ENCODE measurements around the gene TFDP1.

Gene TFDP1

DNA sequence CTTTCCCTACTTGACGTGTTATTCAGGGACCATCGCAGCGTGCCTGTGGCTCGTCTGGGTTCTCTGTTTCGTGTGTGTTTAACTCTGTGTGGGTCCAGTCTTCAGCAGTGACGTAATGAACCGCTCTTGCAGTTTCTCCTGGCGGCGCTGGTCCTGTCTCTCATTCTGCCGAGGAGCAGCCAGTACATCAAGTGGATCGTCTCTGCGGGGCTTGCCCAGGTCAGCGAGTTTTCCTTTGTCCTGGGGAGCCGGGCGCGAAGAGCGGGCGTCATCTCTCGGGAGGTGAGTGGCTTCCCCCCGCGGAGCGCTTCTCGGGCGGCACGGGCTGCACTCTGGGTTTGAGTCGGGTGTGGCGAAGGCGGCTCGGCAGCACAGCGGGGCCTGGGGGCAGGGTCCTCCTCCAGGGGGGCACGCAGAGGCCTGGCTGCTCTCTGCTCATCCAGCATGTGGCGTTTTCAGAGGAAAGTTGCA is 36.3 kb upstream of the TFDP1 start:
- Histone ChIP-seq H3K4me3 (IDR thresholded peaks at IDR 0.05; ENCODE audit: insufficient read depth, low read depth, low read length) (no peak overlapping the region), H3K36me3 (ENCODE audit: insufficient read depth) (no peaks in the 10 kb centered on the region), H2AFZ (ENCODE audit: low read depth) (no peak overlapping the region), H3K27me3 (ENCODE audit: insufficient read depth, low read depth) (no peaks in the 10 kb centered on the region), H3K79me2 (ENCODE audit: insufficient read depth, low read depth) (no peaks in the 10 kb centered on the region), H3K4me1 (ENCODE audit: low read depth, poor library complexity, severe bottlenecking) (no peaks in the 10 kb centered on the region), H3K27ac (no peak overlapping the region), H3K4me2 (no peak overlapping the region), H3K9ac (no peak overlapping the region), H4K20me1 (ENCODE audit: insufficient read depth) (no peaks in the 10 kb centered on the region)
- TF ChIP-seq, protein P1, sequence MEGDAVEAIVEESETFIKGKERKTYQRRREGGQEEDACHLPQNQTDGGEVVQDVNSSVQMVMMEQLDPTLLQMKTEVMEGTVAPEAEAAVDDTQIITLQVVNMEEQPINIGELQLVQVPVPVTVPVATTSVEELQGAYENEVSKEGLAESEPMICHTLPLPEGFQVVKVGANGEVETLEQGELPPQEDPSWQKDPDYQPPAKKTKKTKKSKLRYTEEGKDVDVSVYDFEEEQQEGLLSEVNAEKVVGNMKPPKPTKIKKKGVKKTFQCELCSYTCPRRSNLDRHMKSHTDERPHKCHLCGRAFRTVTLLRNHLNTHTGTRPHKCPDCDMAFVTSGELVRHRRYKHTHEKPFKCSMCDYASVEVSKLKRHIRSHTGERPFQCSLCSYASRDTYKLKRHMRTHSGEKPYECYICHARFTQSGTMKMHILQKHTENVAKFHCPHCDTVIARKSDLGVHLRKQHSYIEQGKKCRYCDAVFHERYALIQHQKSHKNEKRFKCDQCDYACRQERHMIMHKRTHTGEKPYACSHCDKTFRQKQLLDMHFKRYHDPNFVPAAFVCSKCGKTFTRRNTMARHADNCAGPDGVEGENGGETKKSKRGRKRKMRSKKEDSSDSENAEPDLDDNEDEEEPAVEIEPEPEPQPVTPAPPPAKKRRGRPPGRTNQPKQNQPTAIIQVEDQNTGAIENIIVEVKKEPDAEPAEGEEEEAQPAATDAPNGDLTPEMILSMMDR (conservative IDR thresholded peaks at IDR 0.05; ENCODE audit: low read depth, low read length), result no peak

DNA sequence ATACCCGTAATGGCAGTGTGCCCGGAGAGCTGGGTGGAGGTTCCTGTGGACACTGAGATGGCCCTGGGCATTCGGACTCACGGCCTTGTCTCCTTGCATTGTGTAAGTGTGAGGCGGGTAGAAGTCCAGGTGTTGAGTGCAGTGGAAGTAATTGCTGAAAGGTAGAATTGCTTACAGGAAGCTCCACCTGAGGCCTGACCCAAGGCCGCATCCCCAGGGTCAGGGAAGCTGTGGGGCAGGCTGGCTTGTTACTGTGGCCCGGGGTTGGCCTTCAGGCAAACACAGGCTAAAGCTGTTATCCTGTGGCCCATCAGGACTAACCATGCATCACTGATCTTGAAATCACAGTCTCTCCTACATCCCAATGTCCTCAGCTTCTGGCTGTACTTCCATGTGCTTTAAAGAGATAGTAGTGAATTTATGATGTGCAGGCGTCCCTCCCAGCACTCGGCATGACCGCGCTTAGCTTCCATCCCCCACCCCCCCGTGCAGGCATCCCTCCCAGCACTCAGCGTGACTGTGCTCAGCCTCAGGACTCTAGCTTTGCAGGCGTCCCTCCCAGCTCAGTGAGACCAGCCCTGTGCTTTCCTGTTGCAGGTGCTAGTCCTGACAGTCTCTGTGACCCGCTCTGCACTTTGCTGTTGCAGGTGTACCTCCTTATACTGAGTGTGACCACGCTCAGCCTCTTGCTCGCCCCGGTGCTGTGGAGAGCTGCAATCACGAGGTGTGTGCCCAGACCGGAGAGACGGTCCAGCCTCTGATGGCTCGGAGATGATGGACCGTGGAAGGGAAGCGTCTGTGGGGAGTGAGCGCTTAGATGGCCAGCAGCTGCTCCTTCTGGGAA is 35.6 kb upstream of the TFDP1 start:
- Histone ChIP-seq H3K79me2 (ENCODE audit: insufficient read depth, low read depth) (no peaks in the 10 kb centered on the region), H3K4me3 (IDR thresholded peaks at IDR 0.05; ENCODE audit: insufficient read depth, low read depth, low read length) (no peak overlapping the region), H3K4me1 (ENCODE audit: low read depth, poor library complexity, severe bottlenecking) (no peaks in the 10 kb centered on the region), H3K36me3 (ENCODE audit: insufficient read depth) (no peaks in the 10 kb centered on the region), H3K4me2 (no peak overlapping the region), H2AFZ (ENCODE audit: low read depth) (no peak overlapping the region), H3K27me3 (ENCODE audit: insufficient read depth, low read depth) (no peaks in the 10 kb centered on the region), H4K20me1 (ENCODE audit: insufficient read depth) (no peaks in the 10 kb centered on the region), H3K27ac (no peak overlapping the region), H3K9ac (no peak overlapping the region)
- TF ChIP-seq, protein P1 (conservative IDR thresholded peaks at IDR 0.05; ENCODE audit: low read depth, low read length), result no peak

DNA sequence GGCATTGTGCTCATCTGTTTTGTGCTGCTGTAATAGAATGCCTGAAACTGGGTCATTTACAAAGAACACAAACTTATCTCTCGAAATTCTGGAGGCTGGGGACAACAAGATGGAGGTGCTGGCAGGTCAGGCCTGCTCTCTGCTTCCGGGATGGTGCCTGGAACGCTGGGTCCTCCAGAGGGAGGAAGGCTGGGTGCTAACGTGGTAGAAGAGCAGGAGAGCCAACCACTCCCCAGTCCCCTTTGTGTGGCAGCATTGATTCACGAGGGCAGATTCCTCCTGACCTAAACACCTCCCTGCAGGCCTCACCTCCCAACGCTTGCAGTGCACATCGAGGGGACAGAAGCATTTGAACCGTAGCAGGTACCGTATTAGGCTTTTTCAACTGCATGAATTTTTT is 34.1 kb upstream of the TFDP1 start:
- H3K9ac ChIP-seq, result no peak overlapping the region

DNA sequence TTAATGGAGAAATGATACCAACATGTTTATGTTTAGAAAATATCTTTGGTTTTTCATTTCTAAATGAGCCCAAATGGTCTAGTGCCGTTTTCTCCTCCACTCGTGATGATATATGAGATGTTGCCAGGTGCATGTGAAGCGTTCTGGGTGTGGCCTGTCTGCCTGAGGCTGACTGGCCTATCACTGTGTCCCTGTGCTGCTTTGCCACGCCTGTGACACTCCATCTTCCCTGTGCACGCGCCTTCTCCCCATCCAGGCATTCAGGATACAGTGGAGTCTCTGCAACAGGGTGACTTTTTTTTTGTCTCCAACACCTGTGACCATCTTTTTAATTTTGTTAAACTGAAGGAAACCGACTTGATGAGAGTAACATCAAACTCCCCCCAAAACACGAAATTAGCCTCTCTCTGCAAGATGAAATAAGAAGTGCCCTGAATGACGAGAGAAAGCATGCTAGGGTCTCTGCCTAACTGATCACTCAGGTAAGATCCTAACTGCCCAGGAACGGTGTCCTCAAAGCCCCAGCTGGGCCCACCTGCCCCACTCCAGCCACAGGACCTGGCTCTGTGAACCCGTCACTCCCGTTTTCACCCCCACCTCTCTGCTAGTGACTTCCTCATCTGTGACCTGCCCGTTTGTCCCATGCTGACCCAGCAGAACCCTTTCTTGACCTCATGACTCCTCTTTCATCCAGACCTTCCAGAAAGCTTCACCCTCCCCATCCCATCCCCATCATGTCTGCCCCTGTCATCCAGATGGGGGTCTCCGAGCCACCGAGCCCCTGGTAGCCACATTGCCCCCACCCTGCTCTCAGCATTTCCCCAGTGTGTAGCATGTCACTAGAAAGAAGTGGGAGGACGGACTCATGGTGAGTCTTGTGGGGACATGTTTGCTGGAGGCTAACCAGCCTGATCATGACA is 33.2 kb upstream of the TFDP1 start:
- no peak overlapping the region for H3K9ac ChIP-seq
- no peak overlapping the region for H2AFZ ChIP-seq (ENCODE audit: low read depth)
- TF ChIP-seq, protein P1 (conservative IDR thresholded peaks at IDR 0.05; ENCODE audit: low read depth, low read length), result no peak
- no peaks in the 10 kb centered on the region for H3K4me1 ChIP-seq (ENCODE audit: low read depth, poor library complexity, severe bottlenecking)
- no peaks in the 10 kb centered on the region for H3K36me3 ChIP-seq (ENCODE audit: insufficient read depth)
- no peaks in the 10 kb centered on the region for H3K79me2 ChIP-seq (ENCODE audit: insufficient read depth, low read depth)
- no peak overlapping the region for H3K4me3 ChIP-seq (IDR thresholded peaks at IDR 0.05; ENCODE audit: insufficient read depth, low read depth, low read length)
- no peaks in the 10 kb centered on the region for H4K20me1 ChIP-seq (ENCODE audit: insufficient read depth)
- H3K4me2 ChIP-seq, result no peak overlapping the region
- no peak overlapping the region for H3K27ac ChIP-seq
- H3K27me3 ChIP-seq (ENCODE audit: insufficient read depth, low read depth), result no peaks in the 10 kb centered on the region

More for the DNA sequence above, 34.1 kb upstream of the TFDP1 start:
- no peak overlapping the region for H3K4me3 ChIP-seq (IDR thresholded peaks at IDR 0.05; ENCODE audit: insufficient read depth, low read depth, low read length)
- no peaks in the 10 kb centered on the region for H3K36me3 ChIP-seq (ENCODE audit: insufficient read depth)
- no peaks in the 10 kb centered on the region for H4K20me1 ChIP-seq (ENCODE audit: insufficient read depth)
- no peaks in the 10 kb centered on the region for H3K27me3 ChIP-seq (ENCODE audit: insufficient read depth, low read depth)
- no peaks in the 10 kb centered on the region for H3K4me1 ChIP-seq (ENCODE audit: low read depth, poor library complexity, severe bottlenecking)
- H3K27ac ChIP-seq, result no peak overlapping the region
- TF ChIP-seq, protein P1 (conservative IDR thresholded peaks at IDR 0.05; ENCODE audit: low read depth, low read length), result no peak
- H3K79me2 ChIP-seq (ENCODE audit: insufficient read depth, low read depth), result no peaks in the 10 kb centered on the region
- no peak overlapping the region for H2AFZ ChIP-seq (ENCODE audit: low read depth)
- H3K4me2 ChIP-seq, result no peak overlapping the region

Measured in KMS-11 (cell line).